HUES48 (cell line): ENCODE measurements around the gene TLK1.

Experiments
- H3K27ac ChIP-seq: one replicate; pipeline ENCODE4 v1.7.0; 2013; ENCODE audit warnings: low read depth, low read length, inconsistent platforms
- H3K27me3 ChIP-seq: 2 replicates; pipeline ENCODE4 v1.6.1; 2013; ENCODE audit warnings: mild to moderate bottlenecking, low read length; ENCODE audit not compliant: control insufficient read depth, insufficient read depth
- H3K36me3 ChIP-seq: 2 replicates; pipeline ENCODE4 v1.6.1; 2013; ENCODE audit warnings: low read length; ENCODE audit not compliant: control insufficient read depth, insufficient read depth
- H3K4me1 ChIP-seq: 2 replicates; pipeline ENCODE4 v1.6.1; 2013; ENCODE audit warnings: mild to moderate bottlenecking, low read length; ENCODE audit not compliant: control insufficient read depth, insufficient read depth
- H3K4me3 ChIP-seq: 2 replicates; pipeline ENCODE4 v1.5.1; 2013; ENCODE audit warnings: mild to moderate bottlenecking, low read depth, low read length
- H3K9ac ChIP-seq: 2 replicates; pipeline ENCODE4 v1.6.1; 2013; ENCODE audit warnings: mild to moderate bottlenecking, low read depth, low read length, moderate library complexity
- H3K9me3 ChIP-seq: 2 replicates; pipeline ENCODE4 v1.6.1; 2013; ENCODE audit warnings: low read length; ENCODE audit not compliant: control insufficient read depth, insufficient read depth

TLK1 gene

DNA sequence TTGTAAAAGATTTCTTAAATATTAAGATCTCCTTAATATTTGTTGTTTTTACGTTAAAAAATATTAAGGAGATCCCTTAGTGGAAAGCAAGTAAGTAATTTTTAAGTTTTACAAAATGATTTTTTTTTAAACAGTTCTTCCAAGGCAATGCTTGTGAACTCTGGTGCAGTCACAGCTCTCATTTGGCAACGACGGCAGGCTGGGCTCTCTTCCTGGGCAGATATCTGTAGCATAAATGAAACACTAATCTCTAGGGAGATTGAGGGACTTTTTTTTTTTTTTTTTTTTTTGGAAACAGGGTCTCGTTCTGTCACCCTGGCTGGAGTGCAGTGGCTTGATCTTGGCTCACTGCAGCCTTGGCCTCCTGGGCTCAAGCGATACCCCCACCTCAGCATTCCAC lies 193.1 kb downstream of the TLK1 start:
- Histone ChIP-seq H3K9me3 (no peaks in the 10 kb centered on the region), H3K4me3 (no peak overlapping the region), H3K27ac (no peak overlapping the region), H3K4me1 (peaks cover 12% of the 10 kb centered on the region; the same call in 1 of the 2 replicates), H3K9ac (no peak overlapping the region), H3K36me3 (peaks cover 51% of the 10 kb centered on the region), H3K27me3 (no peaks in the 10 kb centered on the region)

DNA sequence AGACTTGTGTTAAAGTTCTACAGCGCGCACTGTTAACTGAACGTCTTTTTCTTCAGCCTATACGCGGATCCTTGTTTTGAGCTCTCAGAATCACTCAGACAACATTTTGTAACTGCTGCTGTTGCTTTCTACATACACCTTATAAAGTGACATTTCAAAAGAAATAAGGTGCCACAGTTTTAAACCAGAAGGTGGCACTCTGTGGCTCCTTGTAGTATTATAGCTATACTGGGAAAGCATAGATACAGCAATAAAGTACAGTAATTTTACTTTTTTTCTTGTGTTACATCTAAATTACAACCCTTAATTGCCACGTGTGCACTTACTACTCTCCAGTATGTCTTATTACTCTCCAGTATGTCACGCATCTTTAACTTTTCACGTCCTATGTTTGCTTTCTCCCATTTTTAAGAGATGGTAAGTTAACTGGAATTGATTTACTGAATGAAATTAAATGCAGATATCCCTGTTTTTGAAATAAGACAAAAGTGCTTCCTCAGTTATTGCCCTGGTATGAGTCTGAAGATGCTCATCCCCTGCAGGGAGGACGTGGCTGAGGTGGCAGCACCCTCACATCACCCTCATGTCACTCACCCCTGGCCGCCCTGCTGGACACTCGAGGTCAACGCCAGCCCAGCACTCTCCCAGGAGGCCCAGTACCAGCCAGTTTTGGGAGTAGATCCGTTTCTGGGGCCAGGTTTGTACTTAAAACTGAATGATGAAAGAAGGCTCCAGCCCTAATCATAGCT lies 193.9 kb downstream of the TLK1 start:
- peaks cover 12% of the 10 kb centered on the region; the same call in 1 of the 2 replicates for H3K4me1 ChIP-seq
- H3K4me3 ChIP-seq, result no peak overlapping the region
- no peaks in the 10 kb centered on the region for H3K9me3 ChIP-seq
- no peak overlapping the region for H3K27ac ChIP-seq
- H3K9ac ChIP-seq, result no peak overlapping the region
- H3K36me3 ChIP-seq, result peaks cover 58% of the 10 kb centered on the region
- no peaks in the 10 kb centered on the region for H3K27me3 ChIP-seq

DNA sequence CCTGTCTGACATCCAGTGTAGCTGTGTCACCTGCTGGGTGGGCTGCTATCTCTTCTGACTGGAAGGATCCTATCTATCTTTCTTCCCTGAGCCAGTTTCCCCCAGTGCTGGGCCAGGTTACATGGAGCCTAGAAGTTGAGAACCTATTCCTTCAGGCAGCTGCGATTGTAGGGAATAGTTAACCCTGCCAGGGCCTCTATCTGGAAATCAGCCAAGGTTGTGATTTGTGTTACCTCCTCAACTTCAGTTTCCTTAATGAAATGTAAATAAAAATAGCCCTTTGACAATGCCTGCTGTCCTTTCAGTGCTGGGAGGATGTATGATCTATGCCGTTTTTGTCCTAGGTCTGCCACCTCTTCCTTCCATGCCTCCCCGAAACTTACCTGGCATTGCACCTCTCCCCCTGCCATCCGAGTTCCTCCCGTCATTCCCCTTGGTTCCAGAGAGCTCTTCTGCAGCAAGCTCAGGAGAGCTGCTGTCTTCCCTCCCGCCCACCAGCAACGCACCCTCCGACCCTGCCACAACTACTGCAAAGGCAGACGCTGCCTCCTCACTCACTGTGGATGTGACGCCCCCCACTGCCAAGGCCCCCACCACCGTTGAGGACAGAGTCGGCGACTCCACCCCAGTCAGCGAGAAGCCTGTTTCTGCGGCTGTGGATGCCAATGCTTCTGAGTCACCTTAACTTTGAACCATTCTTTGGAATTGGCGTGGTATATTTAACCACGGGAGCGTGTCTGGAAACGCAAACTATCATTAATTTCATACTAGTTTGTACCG lies 195.1 kb downstream of the TLK1 start:
- H3K9ac ChIP-seq, result no peak overlapping the region
- H3K4me1 ChIP-seq, result peaks cover 12% of the 10 kb centered on the region; the same call in 1 of the 2 replicates
- no peaks in the 10 kb centered on the region for H3K9me3 ChIP-seq
- H3K36me3 ChIP-seq, result peaks cover 70% of the 10 kb centered on the region
- H3K4me3 ChIP-seq, result no peak overlapping the region
- H3K27ac ChIP-seq, result no peak overlapping the region
- H3K27me3 ChIP-seq, result no peaks in the 10 kb centered on the region

GRCh38 chr2:170963386-170963785 lies 197.3 kb downstream of the TLK1 start:
- Histone ChIP-seq H3K4me3 (no peak overlapping the region), H3K27ac (no peak overlapping the region), H3K4me1 (no peaks in the 10 kb centered on the region), H3K27me3 (no peaks in the 10 kb centered on the region), H3K9ac (no peak overlapping the region), H3K36me3 (peaks cover 87% of the 10 kb centered on the region), H3K9me3 (no peaks in the 10 kb centered on the region)

GRCh38 chr2:170953941-170954340 lies 206.8 kb downstream of the TLK1 start:
- H3K4me3 ChIP-seq, result no peak overlapping the region
- H3K27me3 ChIP-seq, result no peaks in the 10 kb centered on the region
- no peaks in the 10 kb centered on the region for H3K4me1 ChIP-seq
- no peaks in the 10 kb centered on the region for H3K9me3 ChIP-seq
- no peak overlapping the region for H3K9ac ChIP-seq
- H3K36me3 ChIP-seq, result peaks cover 96% of the 10 kb centered on the region
- no peak overlapping the region for H3K27ac ChIP-seq

GRCh38 chr2:170950221-170950761 lies 210.4 kb downstream of the TLK1 start:
- no peaks in the 10 kb centered on the region for H3K4me1 ChIP-seq
- H3K4me3 ChIP-seq, result no peak overlapping the region
- no peak overlapping the region for H3K9ac ChIP-seq
- peaks cover 67% of the 10 kb centered on the region for H3K36me3 ChIP-seq
- H3K9me3 ChIP-seq, result no peaks in the 10 kb centered on the region
- no peaks in the 10 kb centered on the region for H3K27me3 ChIP-seq
- no peak overlapping the region for H3K27ac ChIP-seq

- Histone ChIP-seq H3K27ac (no peak overlapping the region), H3K27me3 (no peaks in the 10 kb centered on the region), H3K4me1 (no peaks in the 10 kb centered on the region), H3K4me3 (no peak overlapping the region), H3K9me3 (no peaks in the 10 kb centered on the region), H3K36me3 (peaks cover 58% of the 10 kb centered on the region), H3K9ac (no peak overlapping the region)
Measured at GRCh38 chr2:170949415-170949814, 211.3 kb downstream of the TLK1 start.

GRCh38 chr2:170944545-170944944 lies 216.1 kb downstream of the TLK1 start:
- H3K4me1 ChIP-seq, result no peaks in the 10 kb centered on the region
- no peaks in the 10 kb centered on the region for H3K27me3 ChIP-seq
- no peaks in the 10 kb centered on the region for H3K9me3 ChIP-seq
- no peak overlapping the region for H3K4me3 ChIP-seq
- H3K36me3 ChIP-seq, result peaks cover 10% of the 10 kb centered on the region
- H3K9ac ChIP-seq, result no peak overlapping the region
- no peak overlapping the region for H3K27ac ChIP-seq

DNA sequence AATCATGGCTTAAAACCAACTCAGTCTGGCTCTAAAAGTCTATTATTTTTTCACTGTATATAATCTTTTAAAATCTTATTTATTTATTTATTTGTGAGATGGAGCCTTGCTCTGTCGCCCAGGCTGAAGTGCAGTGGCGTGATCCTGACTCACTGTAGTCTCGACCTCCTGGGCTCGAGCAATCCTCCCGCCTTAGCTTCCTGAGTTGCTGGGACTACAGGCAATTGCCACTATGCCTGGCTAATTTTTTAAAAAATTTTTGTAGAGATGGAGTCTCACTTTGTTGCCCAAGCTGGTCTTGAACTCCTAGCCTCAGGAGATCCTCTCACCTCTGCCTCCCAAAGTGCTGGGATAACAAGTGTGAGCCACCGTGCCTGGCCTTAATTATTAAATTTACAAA lies 217.1 kb downstream of the TLK1 start:
- Histone ChIP-seq H3K4me3 (no peak overlapping the region), H3K36me3 (peaks cover under 1% of the 10 kb centered on the region)

GRCh38 chr2:170943041-170943440 lies 217.7 kb downstream of the TLK1 start:
- H3K27ac ChIP-seq, result no peak overlapping the region
- H3K9ac ChIP-seq, result no peak overlapping the region
- no peaks in the 10 kb centered on the region for H3K9me3 ChIP-seq
- H3K27me3 ChIP-seq, result no peaks in the 10 kb centered on the region
- H3K4me1 ChIP-seq, result no peaks in the 10 kb centered on the region; the same call in 1 of the 2 replicates
- no peaks in the 10 kb centered on the region; the same call in none of the 2 replicates for H3K36me3 ChIP-seq
- no peak overlapping the region for H3K4me3 ChIP-seq

More for the DNA sequence above, 217.1 kb downstream of the TLK1 start:
- Histone ChIP-seq H3K4me1 (no peaks in the 10 kb centered on the region; the same call in 1 of the 2 replicates), H3K27ac (no peak overlapping the region), H3K9ac (no peak overlapping the region), H3K27me3 (no peaks in the 10 kb centered on the region), H3K9me3 (no peaks in the 10 kb centered on the region)

GRCh38 chr2:170942615-170943014 lies 218.1 kb downstream of the TLK1 start:
- Histone ChIP-seq H3K27ac (no peak overlapping the region), H3K4me3 (no peak overlapping the region), H3K9ac (no peak overlapping the region), H3K27me3 (no peaks in the 10 kb centered on the region), H3K9me3 (no peaks in the 10 kb centered on the region), H3K36me3 (peaks cover 2% of the 10 kb centered on the region), H3K4me1 (no peaks in the 10 kb centered on the region; the same call in 1 of the 2 replicates)
